Measurements from ENCODE around the gene ISLR2.

ISLR2 gene

DNA sequence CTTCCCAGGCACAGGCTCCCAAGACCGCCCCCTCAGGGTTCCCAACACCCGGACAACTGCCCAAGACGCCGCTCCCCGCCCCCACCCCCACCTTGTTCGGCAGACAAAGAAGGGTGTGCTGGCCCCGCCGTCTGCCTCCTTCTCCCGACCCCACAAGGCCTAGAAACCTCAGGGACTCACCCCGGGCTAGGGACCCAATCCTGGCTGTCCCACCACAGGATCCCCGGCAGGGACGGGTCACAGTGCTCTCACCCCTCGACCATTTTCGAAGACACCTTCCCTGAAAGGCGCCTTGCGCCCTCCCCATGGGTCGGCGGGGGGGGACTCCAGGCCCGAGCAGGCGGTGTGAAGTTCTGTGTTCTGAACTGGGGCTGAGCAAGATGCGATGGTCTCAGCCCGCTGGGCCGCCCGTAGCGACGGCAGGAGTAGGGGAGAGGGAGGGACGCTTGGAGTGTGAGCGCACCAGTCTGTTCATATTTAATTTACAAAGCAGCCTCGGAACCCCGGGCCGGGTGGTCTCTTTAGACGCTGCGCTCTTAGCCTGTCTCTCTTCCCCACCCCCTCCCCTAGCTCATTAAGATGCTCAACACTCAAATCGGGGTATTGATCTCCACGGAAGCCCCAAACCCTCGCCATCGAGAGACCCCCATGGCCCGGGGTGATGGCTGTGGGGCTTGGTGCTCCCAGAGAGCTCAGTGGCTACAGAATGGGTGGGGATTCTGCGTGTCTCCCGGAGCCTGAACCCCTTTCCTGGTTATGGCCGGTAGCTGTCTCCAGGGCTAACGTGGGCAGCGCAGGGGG, 1.4 kb upstream of the ISLR2 start:
- DNase-seq (ENCODE audit: low spot score), result no peak
- no peak for FAIRE-seq

DNA sequence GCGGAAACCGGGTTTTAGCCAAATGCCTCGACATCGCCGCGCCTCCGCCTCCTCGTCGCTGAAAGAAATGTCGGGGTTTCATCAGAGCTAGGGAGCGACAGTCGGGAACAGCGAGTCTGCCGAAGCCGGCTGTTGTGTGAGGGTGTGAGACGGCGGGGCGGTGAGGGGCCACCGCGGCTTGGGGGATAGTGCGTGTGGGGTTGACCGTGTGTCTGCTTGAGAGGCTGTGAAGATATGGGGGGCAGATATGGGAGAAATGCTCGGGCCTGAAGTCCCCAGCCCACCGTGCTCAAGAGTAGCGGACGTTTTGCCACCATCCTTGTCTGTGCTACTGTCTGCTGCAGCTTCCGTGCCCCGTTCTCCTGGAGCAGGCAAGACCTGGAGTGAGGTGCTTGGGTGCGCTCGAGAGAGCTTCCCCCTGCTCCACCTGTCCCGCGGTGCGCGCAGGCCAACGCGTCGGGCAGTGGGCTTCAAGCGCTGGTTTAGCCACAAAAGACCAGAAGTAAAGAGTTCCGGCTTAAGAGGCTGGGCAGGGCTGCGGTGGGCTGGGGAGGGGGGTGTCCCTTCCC, 716 bp upstream of the ISLR2 start:
- DNase-seq (ENCODE audit: low spot score) (no peak), FAIRE-seq (no peak)

- no peak for DNase-seq (ENCODE audit: low spot score)
Observed at GRCh38 chr15:74130849-74131627, 652 bp downstream of the ISLR2 start.

DNA sequence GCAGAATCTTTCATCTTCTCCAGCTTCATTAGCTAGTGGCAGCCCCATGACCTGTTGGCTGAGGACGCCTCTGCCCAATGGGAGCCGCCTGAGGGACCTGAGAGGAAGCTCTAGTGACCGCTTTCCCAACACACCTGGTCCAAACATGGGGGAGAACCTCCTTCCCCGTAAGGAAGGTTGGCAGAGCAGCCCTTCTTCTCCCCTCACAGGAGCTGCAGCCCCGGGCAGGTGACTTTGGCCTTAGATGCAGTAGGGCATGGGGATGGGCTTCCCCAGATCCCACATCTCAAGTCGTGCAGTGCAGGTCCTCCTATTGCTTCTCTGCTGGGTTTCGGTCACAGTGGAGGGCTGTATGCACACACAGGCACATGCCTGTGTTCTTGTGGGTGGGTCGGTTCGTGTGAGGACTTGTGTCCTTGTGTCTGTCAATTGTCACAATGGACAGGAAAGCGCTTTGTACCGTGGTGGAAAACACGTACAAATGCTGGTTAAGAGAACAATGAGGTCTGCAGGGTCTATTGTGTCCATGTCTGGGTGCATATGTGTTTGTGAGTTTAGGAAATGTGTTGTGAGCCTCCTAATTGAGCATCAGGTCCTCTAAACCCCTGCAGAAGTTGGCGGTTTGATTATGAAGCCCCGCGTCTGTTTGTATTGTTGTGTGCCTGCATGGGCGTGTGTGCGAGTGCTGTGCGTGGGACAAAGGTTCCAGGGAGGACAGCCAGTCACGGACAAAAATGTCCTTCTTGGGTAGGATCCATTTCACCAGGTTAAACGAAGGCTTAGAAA, 1.4 kb downstream of the ISLR2 start:
- DNase-seq (ENCODE audit: low spot score) (no peak), FAIRE-seq (no peak)

More at GRCh38 chr15:74130849-74131627, 652 bp downstream of the ISLR2 start:
- no peak for FAIRE-seq

DNA sequence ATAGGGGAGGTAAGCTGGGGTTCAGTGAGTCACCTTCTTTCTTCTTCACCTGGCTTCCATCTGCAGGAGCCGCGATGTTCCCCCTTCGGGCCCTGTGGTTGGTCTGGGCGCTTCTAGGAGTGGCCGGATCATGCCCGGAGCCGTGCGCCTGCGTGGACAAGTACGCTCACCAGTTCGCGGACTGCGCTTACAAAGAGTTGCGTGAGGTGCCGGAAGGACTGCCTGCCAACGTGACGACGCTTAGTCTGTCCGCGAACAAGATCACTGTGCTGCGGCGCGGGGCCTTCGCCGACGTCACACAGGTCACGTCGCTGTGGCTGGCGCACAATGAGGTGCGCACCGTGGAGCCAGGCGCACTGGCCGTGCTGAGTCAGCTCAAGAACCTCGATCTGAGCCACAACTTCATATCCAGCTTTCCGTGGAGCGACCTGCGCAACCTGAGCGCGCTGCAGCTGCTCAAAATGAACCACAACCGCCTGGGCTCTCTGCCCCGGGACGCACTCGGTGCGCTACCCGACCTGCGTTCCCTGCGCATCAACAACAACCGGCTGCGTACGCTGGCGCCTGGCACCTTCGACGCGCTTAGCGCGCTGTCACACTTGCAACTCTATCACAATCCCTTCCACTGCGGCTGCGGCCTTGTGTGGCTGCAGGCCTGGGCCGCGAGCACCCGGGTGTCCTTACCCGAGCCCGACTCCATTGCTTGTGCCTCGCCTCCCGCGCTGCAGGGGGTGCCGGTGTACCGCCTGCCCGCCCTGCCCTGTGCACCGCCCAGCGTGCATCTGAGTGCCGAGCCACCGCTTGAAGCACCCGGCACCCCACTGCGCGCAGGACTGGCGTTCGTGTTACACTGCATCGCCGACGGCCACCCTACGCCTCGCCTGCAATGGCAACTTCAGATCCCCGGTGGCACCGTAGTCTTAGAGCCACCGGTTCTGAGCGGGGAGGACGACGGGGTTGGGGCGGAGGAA, 2.6 kb downstream of the ISLR2 start:
- DNase-seq (ENCODE audit: low spot score) (no peak), FAIRE-seq (no peak)

DNA sequence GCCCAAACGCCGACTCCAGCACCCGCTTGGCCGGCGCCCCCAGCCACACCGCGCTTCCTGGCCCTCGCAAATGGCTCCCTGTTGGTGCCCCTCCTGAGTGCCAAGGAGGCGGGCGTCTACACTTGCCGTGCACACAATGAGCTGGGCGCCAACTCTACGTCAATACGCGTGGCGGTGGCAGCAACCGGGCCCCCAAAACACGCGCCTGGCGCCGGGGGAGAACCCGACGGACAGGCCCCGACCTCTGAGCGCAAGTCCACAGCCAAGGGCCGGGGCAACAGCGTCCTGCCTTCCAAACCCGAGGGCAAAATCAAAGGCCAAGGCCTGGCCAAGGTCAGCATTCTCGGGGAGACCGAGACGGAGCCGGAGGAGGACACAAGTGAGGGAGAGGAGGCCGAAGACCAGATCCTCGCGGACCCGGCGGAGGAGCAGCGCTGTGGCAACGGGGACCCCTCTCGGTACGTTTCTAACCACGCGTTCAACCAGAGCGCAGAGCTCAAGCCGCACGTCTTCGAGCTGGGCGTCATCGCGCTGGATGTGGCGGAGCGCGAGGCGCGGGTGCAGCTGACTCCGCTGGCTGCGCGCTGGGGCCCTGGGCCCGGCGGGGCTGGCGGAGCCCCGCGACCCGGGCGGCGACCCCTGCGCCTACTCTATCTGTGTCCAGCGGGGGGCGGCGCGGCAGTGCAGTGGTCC, 3.5 kb downstream of the ISLR2 start:
- FAIRE-seq (no peak), DNase-seq (ENCODE audit: low spot score) (no peak)

DNA sequence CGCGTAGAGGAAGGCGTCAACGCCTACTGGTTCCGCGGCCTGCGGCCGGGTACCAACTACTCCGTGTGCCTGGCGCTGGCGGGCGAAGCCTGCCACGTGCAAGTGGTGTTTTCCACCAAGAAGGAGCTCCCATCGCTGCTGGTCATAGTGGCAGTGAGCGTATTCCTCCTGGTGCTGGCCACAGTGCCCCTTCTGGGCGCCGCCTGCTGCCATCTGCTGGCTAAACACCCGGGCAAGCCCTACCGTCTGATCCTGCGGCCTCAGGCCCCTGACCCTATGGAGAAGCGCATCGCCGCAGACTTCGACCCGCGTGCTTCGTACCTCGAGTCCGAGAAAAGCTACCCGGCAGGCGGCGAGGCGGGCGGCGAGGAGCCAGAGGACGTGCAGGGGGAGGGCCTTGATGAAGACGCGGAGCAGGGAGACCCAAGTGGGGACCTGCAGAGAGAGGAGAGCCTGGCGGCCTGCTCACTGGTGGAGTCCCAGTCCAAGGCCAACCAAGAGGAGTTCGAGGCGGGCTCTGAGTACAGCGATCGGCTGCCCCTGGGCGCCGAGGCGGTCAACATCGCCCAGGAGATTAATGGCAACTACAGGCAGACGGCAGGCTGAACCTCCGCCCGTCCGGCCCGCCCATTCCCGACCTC, 4.1 kb downstream of the ISLR2 start:
- no peak for FAIRE-seq
- no peak for DNase-seq (ENCODE audit: low spot score)

- no peak for FAIRE-seq
- DNase-seq (ENCODE audit: low spot score), result no peak
Observed at GRCh38 chr15:74135041-74135565, 4.7 kb downstream of the ISLR2 start.

DNA sequence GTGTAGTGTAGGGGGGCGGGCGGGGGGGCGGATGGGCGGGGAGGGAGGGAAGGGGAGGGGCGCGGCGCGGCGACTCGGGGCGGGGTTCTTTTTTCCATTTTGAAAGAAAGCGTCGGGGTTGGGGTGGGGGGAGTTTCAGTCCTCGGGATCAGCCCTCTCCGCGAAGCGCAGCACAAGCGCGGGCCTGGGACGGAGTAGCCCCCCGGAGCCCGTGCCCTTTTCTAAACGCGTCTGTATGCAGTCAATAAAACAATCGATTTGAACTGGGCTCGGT, 6.1 kb downstream of the ISLR2 start:
- FAIRE-seq (no peak), DNase-seq (ENCODE audit: low spot score) (no peak)

DNA sequence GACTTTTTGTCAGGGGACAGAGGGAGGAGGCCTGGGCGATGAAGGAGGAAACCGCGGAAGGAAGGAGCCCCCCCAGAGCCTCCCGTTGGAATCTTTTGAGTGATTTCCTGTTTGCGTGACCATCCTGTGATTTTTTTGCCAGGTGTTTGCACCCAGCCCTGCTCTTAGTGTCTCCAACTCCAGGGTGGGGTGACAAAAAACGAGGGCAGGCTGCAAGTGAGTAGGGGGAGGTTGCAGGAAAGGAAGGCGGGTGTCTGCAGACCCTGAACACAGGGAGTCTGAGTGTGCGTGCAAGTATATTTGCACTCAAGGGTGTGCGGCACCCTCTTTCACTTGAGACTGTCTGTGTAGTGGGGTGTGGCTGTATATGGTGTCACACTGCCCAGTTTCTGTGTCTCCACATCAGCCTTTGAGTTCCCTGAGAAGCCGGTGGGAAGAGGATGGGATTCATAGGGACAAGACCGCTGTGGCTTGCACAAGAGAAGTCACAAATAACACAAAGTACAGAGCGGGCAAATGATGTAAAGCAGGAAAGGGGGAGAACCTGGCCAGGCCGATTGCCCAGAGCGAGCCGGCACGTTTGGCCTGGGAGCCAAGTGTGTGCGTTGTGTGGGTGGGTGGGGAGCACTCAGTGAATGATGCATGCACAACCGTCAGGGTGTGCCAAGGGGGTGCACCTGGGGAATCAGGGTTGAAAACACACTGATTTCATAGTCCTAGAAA, 6.6 kb downstream of the ISLR2 start:
- FAIRE-seq (no peak), DNase-seq (ENCODE audit: low spot score) (no peak)

- DNase-seq (ENCODE audit: low spot score) (no peak), FAIRE-seq (no peak)
Observed at GRCh38 chr15:74137537-74137894, 7.1 kb downstream of the ISLR2 start.

GRCh38 chr15:74138642-74139041, 8.3 kb downstream of the ISLR2 start:
- no peak for FAIRE-seq
- DNase-seq (ENCODE audit: low spot score), result no peak

DNA sequence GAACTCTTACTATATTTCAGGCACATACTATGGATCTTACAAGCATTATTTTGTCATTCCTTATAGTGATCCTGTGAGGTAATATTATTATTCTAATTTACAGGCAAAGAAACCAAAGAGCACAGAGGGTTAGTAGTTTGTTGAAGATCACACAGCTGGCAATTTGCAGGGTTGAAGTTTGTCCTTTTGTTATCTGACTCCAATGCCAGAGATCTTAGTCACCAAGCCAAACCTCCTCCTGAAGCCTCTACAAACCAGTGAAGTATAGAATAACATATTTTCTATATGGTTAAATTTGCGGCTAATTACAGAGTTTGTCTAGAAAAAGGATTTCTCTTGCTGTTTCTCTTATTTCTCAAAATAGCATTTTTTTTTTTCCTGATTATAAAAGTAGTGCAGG, 11.2 kb downstream of the ISLR2 start:
- peak; percentile 43 for DNase-seq (ENCODE audit: low spot score)
- FAIRE-seq, result peak; percentile 46

GRCh38 chr15:74144153-74144775, 13.9 kb downstream of the ISLR2 start:
- DNase-seq (ENCODE audit: low spot score) (peak; percentile 38), FAIRE-seq (no peak)

GRCh38 chr15:74146277-74146800, 16.0 kb downstream of the ISLR2 start:
- no peak for FAIRE-seq

DNA sequence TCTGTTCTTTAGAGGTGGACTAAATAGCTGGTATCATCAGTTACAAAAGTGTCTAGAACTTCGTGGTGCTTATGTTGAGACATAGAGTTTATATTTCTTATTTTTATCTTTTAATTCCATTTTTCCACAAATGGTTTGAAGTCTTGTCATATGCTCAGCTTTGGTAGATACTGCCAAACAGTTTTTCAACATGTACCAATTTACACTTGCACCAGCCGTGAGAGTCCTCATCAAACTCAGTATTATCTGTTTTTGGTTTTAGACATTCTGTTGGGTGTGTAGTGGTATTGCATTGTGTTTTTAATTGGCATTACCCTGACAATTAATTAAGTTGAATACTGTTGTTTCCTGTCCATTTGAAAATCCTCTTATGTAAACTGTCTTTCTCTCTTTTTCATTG, 16.7 kb downstream of the ISLR2 start:
- no peak for FAIRE-seq

More at GRCh38 chr15:74146277-74146800, 16.0 kb downstream of the ISLR2 start:
- no peak for DNase-seq (ENCODE audit: low spot score)

GRCh38 chr15:74155766-74156417, 25.5 kb downstream of the ISLR2 start:
- DNase-seq (ENCODE audit: low spot score) (no peak), FAIRE-seq (no peak)

More for the DNA sequence above, 16.7 kb downstream of the ISLR2 start:
- no peak for DNase-seq (ENCODE audit: low spot score)
